Fibroblast of skin of left biceps (primary cell): ENCODE results near the gene HSPB7.

Experiments
- DNase-seq, 2 experiments: peaks; one replicate each; pipeline ENCODE4 v3.0.0-alpha.2; 2013; ENCODE audit warnings: low read depth in 2 of 2

HSPB7 gene

DNA sequence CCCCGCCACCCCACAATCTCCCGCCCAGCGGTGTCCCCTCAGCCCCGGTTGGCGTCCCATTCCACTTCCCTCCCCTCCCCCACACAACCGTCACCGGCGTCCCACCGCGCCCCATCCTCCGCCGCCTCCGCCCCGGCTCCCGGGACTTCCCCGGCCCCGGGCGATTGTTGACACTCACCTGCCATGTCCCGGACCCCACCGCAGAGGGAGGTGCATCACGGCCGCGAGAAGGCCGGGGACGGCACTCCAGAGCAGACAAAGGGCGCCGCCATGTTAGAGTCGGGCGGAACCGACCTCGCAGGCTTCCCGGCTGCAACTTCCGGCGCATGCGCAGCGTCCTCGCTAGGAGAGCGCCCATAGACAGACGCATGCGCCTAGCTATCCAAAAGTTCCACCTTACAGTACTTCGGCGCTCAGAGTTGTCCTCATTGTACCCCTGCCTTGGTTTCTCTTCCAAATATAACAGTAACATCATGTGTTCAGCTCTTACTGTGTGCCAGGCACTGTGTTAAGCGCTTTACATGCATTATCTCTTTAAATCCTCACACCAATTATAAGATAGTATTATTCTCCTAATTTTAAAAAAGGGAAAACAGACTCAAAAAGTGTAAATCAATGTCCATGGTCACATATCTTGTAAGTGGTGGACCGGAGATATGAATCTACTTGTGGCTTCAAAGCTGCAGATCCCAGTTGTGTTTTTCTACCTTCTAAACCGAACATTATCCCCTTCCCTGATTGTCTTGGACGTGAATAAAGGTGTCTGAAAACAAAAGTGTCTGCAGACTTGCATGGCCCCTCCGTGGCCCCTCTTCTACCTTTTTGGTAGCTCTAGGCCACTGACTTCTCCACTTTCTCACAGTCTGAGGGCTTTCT is 41.8 kb downstream of the HSPB7 start, which contains the start of gene ZBTB17:
TSS of gene ZBTB17 (minus strand) at position 297 of the 876 bp plus-strand sequence. CDS start 27,606 bp downstream, outside the sequence.
- peak; percentile 72 to 73 for DNase-seq

GRCh38 chr1:15975358-15975804 is 42.5 kb downstream of the HSPB7 start:
- DNase-seq = no peak

GRCh38 chr1:15974855-15975254 is 43.0 kb downstream of the HSPB7 start:
- DNase-seq = no peak

DNA sequence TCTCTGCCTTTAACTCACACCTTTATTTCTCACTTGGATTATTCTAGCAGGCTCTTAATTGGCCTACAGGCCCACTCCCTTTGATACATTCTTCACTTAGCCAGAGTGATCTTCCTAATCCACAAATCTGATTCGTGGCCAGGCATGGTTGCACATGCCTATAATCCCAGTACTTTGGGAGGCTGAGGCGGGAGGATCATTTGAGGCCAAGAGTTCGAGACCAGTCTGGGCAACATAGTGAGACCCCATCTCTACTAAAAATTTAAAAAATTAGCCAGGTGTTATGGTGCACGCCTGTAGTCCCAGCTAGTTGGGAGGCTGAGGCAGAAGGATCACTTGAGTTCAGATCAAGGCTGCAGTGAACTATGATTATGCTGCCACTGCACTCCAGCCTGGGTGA is 44.1 kb downstream of the HSPB7 start:
- DNase-seq = no peak

DNA sequence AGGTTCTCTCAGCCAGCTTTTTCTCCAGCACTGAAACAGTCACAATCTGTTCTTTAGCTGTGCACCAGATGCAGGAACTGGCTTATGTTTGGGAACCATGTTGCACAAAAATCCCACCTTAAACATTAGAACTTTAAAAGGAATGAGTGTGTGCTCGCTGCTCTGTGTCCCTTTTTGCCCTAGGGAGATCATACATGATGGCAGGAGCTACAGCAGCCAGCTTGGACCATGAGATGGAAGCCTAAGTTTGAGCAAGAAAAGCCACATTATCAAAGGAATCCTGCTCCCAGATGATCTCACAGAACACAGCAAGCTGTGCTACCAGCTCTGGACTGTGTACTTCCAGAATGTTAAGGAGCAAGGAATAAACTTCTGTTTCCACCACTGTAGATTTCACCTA is 45.4 kb downstream of the HSPB7 start:
- no peak for DNase-seq

DNA sequence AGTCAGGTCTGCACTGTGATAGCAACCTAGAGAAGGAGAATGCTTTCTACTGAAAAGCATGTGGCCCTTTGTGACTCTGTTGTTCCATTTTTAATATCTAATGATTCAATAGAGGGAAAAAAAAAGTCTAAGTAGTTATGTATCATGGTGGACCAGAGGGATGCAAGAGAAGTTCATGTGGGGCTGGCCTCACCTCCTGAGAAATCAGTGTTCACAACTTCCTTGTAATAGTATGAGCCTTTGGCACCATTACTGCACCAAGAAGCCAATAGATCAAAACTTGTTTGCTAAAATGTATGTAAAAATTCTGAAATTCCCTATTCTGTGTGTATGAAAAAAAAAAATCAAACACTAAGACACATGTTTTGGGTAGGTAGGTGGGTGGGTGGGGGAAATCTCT is 46.9 kb downstream of the HSPB7 start:
- no peak for DNase-seq

DNA sequence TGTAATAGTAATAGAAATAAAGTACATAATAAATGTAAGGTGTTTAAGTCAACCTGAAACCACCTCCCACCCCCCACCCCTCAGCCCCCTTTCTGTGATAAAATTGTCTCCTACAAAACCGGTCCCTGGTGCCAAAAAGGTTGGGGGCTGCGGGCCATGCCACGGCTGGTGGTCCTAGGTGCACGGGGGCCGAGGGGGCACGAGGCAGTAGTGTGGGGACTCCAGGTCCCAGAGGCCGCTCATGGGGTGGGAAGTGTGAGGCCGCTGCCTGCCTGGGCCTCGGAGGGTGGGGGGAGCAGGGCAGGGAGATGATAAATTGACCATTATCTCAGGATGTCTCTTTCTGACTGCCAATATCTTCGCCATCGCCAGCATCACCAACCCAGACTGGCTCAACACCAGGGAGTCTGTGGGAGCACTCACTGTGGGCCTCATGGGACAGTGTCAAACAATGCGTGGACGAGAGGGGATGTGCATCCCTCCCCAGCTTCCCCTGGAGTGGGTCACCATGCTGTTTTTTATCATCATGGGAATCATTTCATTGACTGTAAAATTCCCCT is 48.4 kb downstream of the HSPB7 start:
- no peak for DNase-seq

- DNase-seq = no peak
Observed at GRCh38 chr1:15968172-15968571, 49.7 kb downstream of the HSPB7 start.

DNA sequence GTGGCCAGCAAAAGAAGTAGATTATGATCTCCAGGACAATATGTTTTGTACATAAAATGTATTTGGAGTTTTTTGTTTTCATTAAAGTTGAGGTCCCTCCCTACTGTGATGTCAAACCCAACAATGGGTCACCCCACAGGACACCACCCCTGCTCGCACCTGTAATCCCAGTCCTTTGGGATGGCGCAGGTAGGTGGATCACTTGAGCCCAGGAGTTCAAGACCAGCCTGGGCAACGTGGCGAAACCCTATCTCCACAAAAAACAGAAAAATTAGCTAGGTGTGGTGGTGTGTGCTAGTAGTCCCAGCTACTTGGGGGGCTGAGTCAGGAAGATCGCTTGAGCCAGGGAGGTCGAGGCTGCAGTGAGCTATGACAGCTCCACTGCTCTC is 50.9 kb downstream of the HSPB7 start:
- DNase-seq = no peak

GRCh38 chr1:15966081-15966955 is 51.5 kb downstream of the HSPB7 start:
- DNase-seq = no peak

GRCh38 chr1:15965228-15965767 is 52.5 kb downstream of the HSPB7 start:
- no peak for DNase-seq
